ENCODE results near the gene BAG2.

Gene BAG2

GRCh38 chr6:57172136-57173055, at the start of gene BAG2:
Gene BAG2, plus strand, starts transcription at chr6:57172326. Its CDS starts 372 bp downstream, at chr6:57172698.
- DNase-seq: peak; percentile 93

GRCh38 chr6:57123111-57123510, 49.0 kb upstream of the BAG2 start:
- DNase-seq: no peak

GRCh38 chr6:57127763-57128162, 44.4 kb upstream of the BAG2 start:
- no peak for DNase-seq

GRCh38 chr6:57130661-57131177, 41.4 kb upstream of the BAG2 start:
- DNase-seq: no peak

GRCh38 chr6:57134954-57135353, 37.2 kb upstream of the BAG2 start:
- DNase-seq: no peak

- no peak for DNase-seq
Measured at GRCh38 chr6:57135885-57136284, 36.2 kb upstream of the BAG2 start.

GRCh38 chr6:57137350-57137749, 34.8 kb upstream of the BAG2 start:
- DNase-seq: no peak

- no peak for DNase-seq
Measured at GRCh38 chr6:57138026-57138425, 34.1 kb upstream of the BAG2 start.

GRCh38 chr6:57141451-57142177, 30.5 kb upstream of the BAG2 start:
- no peak for DNase-seq

GRCh38 chr6:57142178-57142525, 30.0 kb upstream of the BAG2 start:
- DNase-seq: no peak

- DNase-seq: no peak
Measured at GRCh38 chr6:57143690-57144089, 28.4 kb upstream of the BAG2 start.

GRCh38 chr6:57147401-57147800, 24.7 kb upstream of the BAG2 start:
- no peak for DNase-seq

- DNase-seq: no peak
Measured at GRCh38 chr6:57147955-57148858, 23.9 kb upstream of the BAG2 start.

- DNase-seq: no peak
Measured at GRCh38 chr6:57158658-57159057, 13.5 kb upstream of the BAG2 start.

GRCh38 chr6:57159127-57159526, 13.0 kb upstream of the BAG2 start:
- no peak for DNase-seq

GRCh38 chr6:57162028-57162427, 10.1 kb upstream of the BAG2 start:
- DNase-seq: no peak

GRCh38 chr6:57162516-57162915, 9.6 kb upstream of the BAG2 start:
- DNase-seq: no peak

- no peak for DNase-seq
Measured at GRCh38 chr6:57163956-57164355, 8.2 kb upstream of the BAG2 start.

- no peak for DNase-seq
Measured at GRCh38 chr6:57165080-57165479, 7.0 kb upstream of the BAG2 start.

GRCh38 chr6:57173056-57173885, 1.1 kb downstream of the BAG2 start:
- DNase-seq: peak; percentile 37

GRCh38 chr6:57173886-57174510, 1.9 kb downstream of the BAG2 start:
- no peak for DNase-seq
